ENCODE results near the gene SLAMF8.

- no peak for TF ChIP-seq CTCF (IDR thresholded peaks at IDR 0.05)
- no peak for TF ChIP-seq POLR2A (IDR thresholded peaks at IDR 0.05)
- TF ChIP-seq POLR2AphosphoS5 (IDR thresholded peaks at IDR 0.05) = no peak
These were observed 21.7 kb upstream of the SLAMF8 start for GRCh38 chr1:159804924-159805323.

Measured in sigmoid colon (tissue), 4 donors.